HCT116 (cell line): ENCODE results near the gene GP2. TPM values are rescaled to one million over a fixed set of nuclear protein-coding genes. Genes with fewer than 3 reads are reported as not detected.

Source experiments
- ATAC-seq: fragments of 200-7000 bp; cut with Tn5 transposase; 2 replicates; pipeline ENCODE4 v1.9.1; 2020; ENCODE audit warnings: mild to moderate bottlenecking, moderate library complexity
- BruUV-seq: library from RNA; stranded (reverse); fragments of 400-500 nt; replicated peaks from 2 replicates; lab custom pipeline; 2021; lab: Mats Ljungman, UMichigan
- CTCF ChIA-PET: fragments of 300-600 bp; sonication (Branson Sonifier 250); formaldehyde crosslinking; loops from one replicate; lab custom pipeline; 2021; ENCODE audit warnings: antibody characterized with exemption; lab: Charles Lee
- POLR2A ChIA-PET: fragments of 300-600, 350-600 bp; sonication (Branson Sonifier 250); formaldehyde crosslinking; loops from one replicate; lab custom pipeline; 2021; ENCODE audit warnings: antibody characterized with exemption; lab: Charles Lee
- RAD21 ChIA-PET, 2 experiments: fragments of 300-600 bp; sonication (Branson Sonifier 250); formaldehyde crosslinking; loops; one replicate each; lab custom pipeline; 2023; ENCODE audit warnings: low total read pairs in 2 of 2; ENCODE audit not compliant: uncharacterized antibody in 2 of 2, unreplicated experiment in 2 of 2, low non-redundant PET in 1 of 2; lab: Charles Lee
- DNase-seq: peaks from one replicate; pipeline ENCODE4 v3.0.0-alpha.2; 2010; ENCODE audit warnings: low read depth, low spot score
- H2AFZ ChIP-seq: fragments of 200-600 bp; shearing (Covaris generic), sonication (generic); 2 replicates; pipeline ENCODE4 v1.6.1; 2017; ENCODE audit warnings: low read depth, mixed run types, mixed read lengths, antibody characterized with exemption, low read length; ENCODE audit not compliant: poor library complexity, severe bottlenecking
- H3K27ac ChIP-seq: 2 replicates; pipeline ENCODE4 v1.5.1; 2012; ENCODE audit warnings: low read depth, low read length
- H3K27me3 ChIP-seq: fragments of 200-600 bp; sonication (generic); 2 replicates; pipeline ENCODE4 v1.6.1; 2016; ENCODE audit warnings: mixed run types, low read length, mixed read lengths; ENCODE audit not compliant: insufficient read depth
- H3K36me3 ChIP-seq, 2 experiments: fragments of 200-500 bp in 1 of 2; fragments of 200-600 bp in 1 of 2; sonication (Bioruptor generic) in 1 of 2; sonication (generic) in 1 of 2; 2 replicates each; pipeline versions ENCODE4 v1.5.1 to v1.6.1; 2014 to 2016; ENCODE audit warnings: low read length in 2 of 2, inconsistent platforms in 1 of 2, mixed read lengths in 1 of 2, mixed run types in 1 of 2; ENCODE audit not compliant: insufficient read depth in 2 of 2, control insufficient read depth in 1 of 2
- H3K4me1 ChIP-seq, 2 experiments: fragments of 200-600 bp in 1 of 2; sonication (generic) in 1 of 2; 2 replicates each; pipeline versions ENCODE4 v1.5.1 to v1.6.1; 2012 to 2017; ENCODE audit warnings: low read length in 2 of 2, inconsistent platforms in 1 of 2, mild to moderate bottlenecking in 1 of 2, mixed read lengths in 1 of 2, mixed run types in 1 of 2, moderate library complexity in 1 of 2; ENCODE audit not compliant: insufficient read depth in 2 of 2, control insufficient read depth in 1 of 2
- H3K4me2 ChIP-seq: fragments of 200-600 bp; sonication (generic); 2 replicates; pipeline ENCODE4 v1.6.1; 2017; ENCODE audit warnings: mixed run types, low read length, mixed read lengths
- H3K4me3 ChIP-seq, 2 experiments: fragments of 200-600 bp in 1 of 2; sonication (generic) in 1 of 2; replicated peaks in 1 of 2; 2 replicates each; pipeline ENCODE4 v1.5.1; 2011 to 2016; ENCODE audit warnings: low read length in 2 of 2, control low read depth in 1 of 2, low read depth in 1 of 2, mild to moderate bottlenecking in 1 of 2, mixed read lengths in 1 of 2, mixed run types in 1 of 2
- H3K79me2 ChIP-seq: fragments of 200-600 bp; sonication (generic); 2 replicates; pipeline ENCODE4 v1.6.1; 2017; ENCODE audit warnings: mild to moderate bottlenecking, mixed run types, low read length, moderate library complexity, mixed read lengths; ENCODE audit not compliant: insufficient read depth
- H3K9ac ChIP-seq: fragments of 200-600 bp; sonication (generic); 2 replicates; pipeline ENCODE4 v1.6.1; 2016; ENCODE audit warnings: low read length, mixed read lengths
- H3K9me2 ChIP-seq: fragments of 200-600 bp; sonication (generic), shearing (Covaris generic); 2 replicates; pipeline ENCODE4 v1.6.1; 2017; ENCODE audit warnings: mixed run types, mild to moderate bottlenecking, moderate library complexity; ENCODE audit not compliant: insufficient read depth
- H3K9me3 ChIP-seq, 2 experiments: fragments of 200-500 bp in 1 of 2; fragments of 200-600 bp in 1 of 2; sonication (Bioruptor generic) in 1 of 2; sonication (generic) in 1 of 2; 2 replicates each; pipeline ENCODE4 v1.6.1; 2014 to 2017; ENCODE audit warnings: low read length in 2 of 2, mixed read lengths in 2 of 2, inconsistent platforms in 1 of 2, low read depth in 1 of 2, mild to moderate bottlenecking in 1 of 2, mixed run types in 1 of 2, moderate library complexity in 1 of 2; ENCODE audit not compliant: control insufficient read depth in 1 of 2, insufficient read depth in 1 of 2
- H4K20me1 ChIP-seq: fragments of 200-600 bp; sonication (generic), shearing (Covaris generic); 2 replicates; pipeline ENCODE4 v1.6.1; 2017; ENCODE audit warnings: mixed run types, mild to moderate bottlenecking, moderate library complexity; ENCODE audit not compliant: insufficient read depth
- ATF3 ChIP-seq: IDR thresholded peaks from 2 replicates; pipeline ENCODE4 v1.6.1; 2012
- CBX3 ChIP-seq: IDR thresholded peaks from 2 replicates; pipeline ENCODE4 v1.6.1; 2012; ENCODE audit warnings: low read depth
- CEBPB ChIP-seq: IDR thresholded peaks from 2 replicates; pipeline ENCODE4 v1.6.1; 2012; ENCODE audit warnings: low read depth
- CTCF ChIP-seq, 3 experiments: fragments of 200-600 bp in 1 of 3; sonication (generic) in 1 of 3; IDR thresholded peaks in 2 of 3; conservative IDR thresholded peaks in 1 of 3; 2 replicates each; pipeline ENCODE4 v1.5.1; 2012 to 2017; ENCODE audit warnings: low read depth in 2 of 3, low read length in 2 of 3, antibody characterized with exemption in 1 of 3, borderline replicate concordance in 1 of 3, control low read depth in 1 of 3, mild to moderate bottlenecking in 1 of 3, mixed read lengths in 1 of 3, mixed run types in 1 of 3, moderate library complexity in 1 of 3; ENCODE audit not compliant: insufficient read depth in 1 of 3
- EGR1 ChIP-seq: IDR thresholded peaks from 2 replicates; pipeline ENCODE4 v1.6.1; 2012; ENCODE audit warnings: low read depth
- EZH2 ChIP-seq: fragments of 200-600 bp; sonication (generic); IDR thresholded peaks from 2 replicates; pipeline ENCODE4 v1.6.1; 2017; ENCODE audit warnings: antibody characterized with exemption, mixed run types
- EZH2phosphoT487 ChIP-seq: fragments of 200-600 bp; IDR thresholded peaks from 2 replicates; pipeline ENCODE4 v1.6.1; 2018; ENCODE audit warnings: antibody characterized with exemption, borderline replicate concordance
- FOSL1 ChIP-seq: IDR thresholded peaks from 2 replicates; pipeline ENCODE4 v1.6.1; 2012; ENCODE audit warnings: low read depth
- JUND ChIP-seq: IDR thresholded peaks from 2 replicates; pipeline ENCODE4 v1.6.1; 2012
- POLR2A ChIP-seq: IDR thresholded peaks from 2 replicates; pipeline ENCODE4 v1.7.0; 2011; ENCODE audit warnings: borderline replicate concordance; ENCODE audit not compliant: insufficient read depth, insufficient read length; ENCODE audit errors: extremely low read depth
- POLR2AphosphoS5 ChIP-seq: IDR thresholded peaks from 2 replicates; pipeline ENCODE4 v1.6.1; 2011; ENCODE audit warnings: mild to moderate bottlenecking, low read depth, low read length, moderate library complexity
- RAD21 ChIP-seq: IDR thresholded peaks from 2 replicates; pipeline ENCODE4 v1.6.1; 2012; ENCODE audit warnings: low read depth, mild to moderate bottlenecking
- SIN3A ChIP-seq: IDR thresholded peaks from 2 replicates; pipeline ENCODE4 v1.6.1; 2012; ENCODE audit warnings: low read depth
- SP1 ChIP-seq: IDR thresholded peaks from 2 replicates; pipeline ENCODE4 v1.6.1; 2012; ENCODE audit warnings: low read depth
- ZBTB33 ChIP-seq: IDR thresholded peaks from 2 replicates; pipeline ENCODE4 v1.6.1; 2011; ENCODE audit warnings: mild to moderate bottlenecking, low read length, moderate library complexity; ENCODE audit not compliant: insufficient replicate concordance; ENCODE audit errors: extremely low read depth
- ZNF274 ChIP-seq: fragments of 200-500 bp; sonication (Bioruptor generic); IDR thresholded peaks from 2 replicates; pipeline ENCODE4 v1.6.1; 2014; ENCODE audit warnings: mild to moderate bottlenecking, low read depth, low read length, inconsistent platforms
- intact Hi-C: fragments of 100-400 bp; cut with micrococcal nuclease; formaldehyde crosslinking; loops from 2 replicates; pipeline ENCODE4 v1.10.0; 2022
- total RNA-seq: library from RNA; stranded (reverse); gene quantifications from one replicate; pipeline ENCODE4 v1.2.1, GENCODE V29; 2021; ENCODE audit not compliant: unreplicated experiment
- TF ChIP-seq, protein P1 (sequence below): IDR thresholded peaks from 2 replicates; pipeline ENCODE4 v1.6.1; 2012

GP2 gene
- total RNA-seq, 1 experiment from 2014 or later: 8.7 TPM

- no peaks in the 10 kb centered on the region for H3K9me3 ChIP-seq
- ChIA-PET POLR2A (no interaction called here), RAD21 (no interaction called here)
- no peaks in the 10 kb centered on the region for H3K9me2 ChIP-seq
- no peak overlapping the region for H2AFZ ChIP-seq
- intact Hi-C loops: no loop called here
- no peak overlapping the region for H3K9ac ChIP-seq
- no TSS peak for BruUV-seq
- peaks cover 24% of the 10 kb centered on the region for H3K27me3 ChIP-seq
- H4K20me1 ChIP-seq: no peaks in the 10 kb centered on the region
- H3K36me3 ChIP-seq: no peaks in the 10 kb centered on the region
- H3K79me2 ChIP-seq: no peaks in the 10 kb centered on the region
- no peak overlapping the region for H3K4me2 ChIP-seq
- ATAC-seq: no peak
- no peak overlapping the region for H3K27ac ChIP-seq
- no peaks in the 10 kb centered on the region for H3K4me1 ChIP-seq
- no peak overlapping the region for H3K4me3 ChIP-seq
- TF ChIP-seq EZH2 (no peak), CTCF (IDR thresholded peaks at IDR 0.05 in 2 of 3, conservative IDR thresholded peaks at IDR 0.05 in 1 of 3; ENCODE audit: borderline replicate concordance in 1 of 3, insufficient read depth in 1 of 3, low read depth in 2 of 3, low read length in 2 of 3) (no peak), POLR2AphosphoS5 (no peak), FOSL1 (no peak), JUND (no peak), CBX3 (no peak), CEBPB (no peak), ZNF274 (no peak), POLR2A (no peak), RAD21 (no peak), ATF3 (no peak), EGR1 (no peak), SP1 (no peak), ZBTB33 (no peak), SIN3A (no peak), EZH2phosphoT487 (no peak)
- TF ChIP-seq, protein P1, sequence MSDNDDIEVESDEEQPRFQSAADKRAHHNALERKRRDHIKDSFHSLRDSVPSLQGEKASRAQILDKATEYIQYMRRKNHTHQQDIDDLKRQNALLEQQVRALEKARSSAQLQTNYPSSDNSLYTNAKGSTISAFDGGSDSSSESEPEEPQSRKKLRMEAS: no peak
- TF ChIP-seq, all 23 proteins: peak for 0
- DNase-seq: no peak
- CTCF ChIA-PET: no interaction called here
Measured at GRCh38 chr16:20325005-20325404, 2.3 kb downstream of the GP2 start.
